ENCODE measurements around the gene ZFYVE28. TPM values are rescaled to one million over a fixed set of nuclear protein-coding genes. Genes with fewer than 3 reads are reported as not detected.
"Not testable (repeated sequence)": the region's sequence is repeated elsewhere in the genome, so short reads cannot be mapped to it uniquely, and the experiment has no call there.

Gene ZFYVE28
- total RNA-seq, 4 donors from 2014 or later, result 44.8 to 110 (median 69.6) TPM

DNA sequence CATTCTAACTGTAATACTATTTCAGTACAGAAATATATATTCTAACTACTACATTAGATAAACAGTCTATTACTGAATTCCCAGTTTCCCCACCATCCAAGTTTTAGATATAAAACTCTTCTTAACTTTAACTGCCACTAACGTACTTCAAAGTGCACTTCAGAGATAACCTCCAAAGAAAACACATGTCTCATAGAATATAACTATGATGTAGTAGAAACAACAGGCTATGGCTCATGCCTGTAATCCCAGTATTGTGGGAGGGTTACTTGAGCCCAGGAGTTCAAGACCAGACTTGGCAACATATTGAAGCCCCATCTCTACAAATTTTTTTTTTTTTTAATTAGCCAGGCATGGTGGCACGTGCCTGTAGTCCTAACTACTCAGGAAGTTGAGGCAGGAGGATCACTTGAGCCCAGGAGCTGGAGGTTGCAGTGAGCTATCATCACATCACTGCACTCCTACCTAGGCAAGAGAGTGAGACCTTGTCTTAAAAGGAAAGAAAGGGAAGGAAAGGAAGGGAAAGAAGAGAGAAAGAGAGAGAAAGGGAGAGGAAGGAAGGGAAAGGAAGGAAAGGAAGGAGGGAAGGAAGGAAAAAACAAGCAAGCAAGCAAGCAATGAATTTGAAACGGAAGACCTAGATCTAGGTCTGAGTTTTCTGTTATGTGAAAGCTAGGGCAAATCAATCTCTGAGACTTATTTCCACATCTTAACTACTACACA, 181.3 kb downstream of the ZFYVE28 start:
- DNase-seq, result no peak
- TF ChIP-seq EP300 (IDR thresholded peaks at IDR 0.05; ENCODE audit: low read depth) (no peak), POLR2A (IDR thresholded peaks at IDR 0.05) (no peak), POLR2AphosphoS5 (IDR thresholded peaks at IDR 0.05) (no peak)
- TF ChIP-seq, protein P1, sequence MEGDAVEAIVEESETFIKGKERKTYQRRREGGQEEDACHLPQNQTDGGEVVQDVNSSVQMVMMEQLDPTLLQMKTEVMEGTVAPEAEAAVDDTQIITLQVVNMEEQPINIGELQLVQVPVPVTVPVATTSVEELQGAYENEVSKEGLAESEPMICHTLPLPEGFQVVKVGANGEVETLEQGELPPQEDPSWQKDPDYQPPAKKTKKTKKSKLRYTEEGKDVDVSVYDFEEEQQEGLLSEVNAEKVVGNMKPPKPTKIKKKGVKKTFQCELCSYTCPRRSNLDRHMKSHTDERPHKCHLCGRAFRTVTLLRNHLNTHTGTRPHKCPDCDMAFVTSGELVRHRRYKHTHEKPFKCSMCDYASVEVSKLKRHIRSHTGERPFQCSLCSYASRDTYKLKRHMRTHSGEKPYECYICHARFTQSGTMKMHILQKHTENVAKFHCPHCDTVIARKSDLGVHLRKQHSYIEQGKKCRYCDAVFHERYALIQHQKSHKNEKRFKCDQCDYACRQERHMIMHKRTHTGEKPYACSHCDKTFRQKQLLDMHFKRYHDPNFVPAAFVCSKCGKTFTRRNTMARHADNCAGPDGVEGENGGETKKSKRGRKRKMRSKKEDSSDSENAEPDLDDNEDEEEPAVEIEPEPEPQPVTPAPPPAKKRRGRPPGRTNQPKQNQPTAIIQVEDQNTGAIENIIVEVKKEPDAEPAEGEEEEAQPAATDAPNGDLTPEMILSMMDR (IDR thresholded peaks at IDR 0.05), result no peak

DNA sequence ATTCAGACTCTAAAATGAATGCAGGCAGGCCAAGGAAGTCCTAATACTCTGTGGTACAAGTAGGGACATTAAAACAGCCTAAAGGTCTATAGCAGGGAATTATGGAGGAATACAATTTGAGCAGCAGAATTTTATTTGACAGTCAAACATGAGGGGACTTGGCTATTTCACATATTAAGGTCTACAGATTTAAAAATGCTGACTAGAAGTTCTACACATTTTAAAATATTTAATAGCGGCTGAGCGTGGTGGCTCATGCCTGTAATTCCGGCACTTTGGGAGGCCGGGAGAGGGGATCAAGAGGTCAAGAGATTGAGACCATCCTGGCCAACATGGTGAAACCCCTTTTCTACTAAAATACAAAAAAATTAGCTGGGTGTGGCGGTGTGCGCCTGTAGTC, 187.4 kb downstream of the ZFYVE28 start:
- in situ Hi-C loops (cut with MboI; ENCODE audit: low pct_ligation_motif_present in 1 of 4, low pct_unique_long_range_greater_than_20kb in 1 of 4, low sequenced_read_pairs in 3 of 4), result loop anchor here in 2 of 4 donors (25.0 kb wide), 2 partner anchors 181 to 231 kb away; partner anchors contain the start of genes CFAP99 (in 1 of the 2), RNF4 (in 1 of the 2) and ZFYVE28 (in 1 of the 2)

More for the DNA sequence above, 181.3 kb downstream of the ZFYVE28 start:
- H3K4me1 ChIP-seq, result peaks cover 22 to 43% (median 29%) of the 10 kb centered on the region in 4 donors
- peaks cover 0 to 22% (median 9%) of the 10 kb centered on the region in 4 donors for H3K36me3 ChIP-seq
- no peak overlapping the region for H3K4me3 ChIP-seq
- H3K27ac ChIP-seq, result no peak overlapping the region
- no peaks in the 10 kb centered on the region for H3K9me3 ChIP-seq
- no peaks in the 10 kb centered on the region for H3K27me3 ChIP-seq
- in situ Hi-C loops (cut with MboI; ENCODE audit: low pct_ligation_motif_present in 1 of 4, low pct_unique_long_range_greater_than_20kb in 1 of 4, low sequenced_read_pairs in 3 of 4), result loop anchor here in 2 of 4 donors (25.0 kb wide), 2 partner anchors 175 to 225 kb away; partner anchors contain the start of genes CFAP99 (in 1 of the 2), RNF4 (in 1 of the 2) and ZFYVE28 (in 1 of the 2)
- WGBS, 2 donors (ENCODE audit: low coverage in 1 of 2), result 54 to 79% methylated on average over 3 of the region's 3 CpGs
- intact Hi-C loops (cut with DNase I; ENCODE audit: low total_unique reads), result no loop called here

DNA sequence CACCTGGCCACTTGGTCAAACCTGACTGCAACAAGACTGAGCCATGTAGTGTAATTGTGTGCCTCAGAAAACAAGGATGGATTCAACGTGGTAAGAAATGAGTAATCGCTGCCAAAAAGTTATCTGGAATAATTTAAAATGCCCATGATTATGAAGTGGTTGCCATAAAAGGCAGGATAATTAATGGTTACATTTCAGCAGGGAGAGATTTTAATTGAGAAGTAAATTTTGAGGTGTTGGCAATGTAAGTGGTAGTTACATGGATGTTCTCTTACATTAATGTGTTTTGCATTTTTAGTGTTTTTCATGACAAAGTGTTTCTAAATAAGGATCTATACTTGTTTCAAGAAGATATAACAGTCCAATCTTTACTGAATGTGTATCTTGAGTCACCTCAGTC, 192.2 kb downstream of the ZFYVE28 start:
- 80 to 100% methylated on average over 2 of the region's 2 CpGs for WGBS, 2 donors (ENCODE audit: low coverage in 1 of 2)
- no peaks in the 10 kb centered on the region for H3K9me3 ChIP-seq
- intact Hi-C loops (cut with DNase I; ENCODE audit: low total_unique reads) (no loop called here), in situ Hi-C loops (cut with MboI; ENCODE audit: low pct_ligation_motif_present in 1 of 4, low pct_unique_long_range_greater_than_20kb in 1 of 4, low sequenced_read_pairs in 3 of 4) (loop anchor here in 3 of 4 donors (10.0 to 25.0 kb wide), 4 partner anchors 49 to 236 kb away; partner anchors contain the start of genes CFAP99 (in 1 of the 3), RNF4 (in 1 of the 3) and ZFYVE28 (in 1 of the 3))
- H3K4me1 ChIP-seq, result no peaks in the 10 kb centered on the region
- peaks cover 0 to 4% (median 0%) of the 10 kb centered on the region in 4 donors for H3K36me3 ChIP-seq
- no peak for DNase-seq
- no peak overlapping the region for H3K4me3 ChIP-seq
- H3K27ac ChIP-seq, result no peak overlapping the region
- TF ChIP-seq EP300 (IDR thresholded peaks at IDR 0.05; ENCODE audit: low read depth), result no peak
- TF ChIP-seq, protein P1 (IDR thresholded peaks at IDR 0.05), result no peak
- TF ChIP-seq POLR2AphosphoS5 (IDR thresholded peaks at IDR 0.05), result no peak
- no peak for TF ChIP-seq POLR2A (IDR thresholded peaks at IDR 0.05)
- H3K27me3 ChIP-seq, result no peaks in the 10 kb centered on the region

More for the DNA sequence above, 187.4 kb downstream of the ZFYVE28 start:
- Histone ChIP-seq H3K27me3 (no peaks in the 10 kb centered on the region), H3K4me3 (no peak overlapping the region), H3K27ac (no peak overlapping the region), H3K9me3 (no peaks in the 10 kb centered on the region), H3K4me1 (no peaks in the 10 kb centered on the region), H3K36me3 (peaks cover 0 to 26% (median 6%) of the 10 kb centered on the region in 4 donors)
- no peak for TF ChIP-seq POLR2AphosphoS5 (IDR thresholded peaks at IDR 0.05)
- no peak for TF ChIP-seq POLR2A (IDR thresholded peaks at IDR 0.05)
- no peak for TF ChIP-seq EP300 (IDR thresholded peaks at IDR 0.05; ENCODE audit: low read depth)
- TF ChIP-seq, protein P1 (IDR thresholded peaks at IDR 0.05), result no peak
- intact Hi-C loops (cut with DNase I; ENCODE audit: low total_unique reads), result no loop called here
- 97 to 99% methylated on average over 4 to 6 of the region's 6 CpGs for WGBS, 2 donors (ENCODE audit: low coverage in 1 of 2)
- DNase-seq, result no peak

DNA sequence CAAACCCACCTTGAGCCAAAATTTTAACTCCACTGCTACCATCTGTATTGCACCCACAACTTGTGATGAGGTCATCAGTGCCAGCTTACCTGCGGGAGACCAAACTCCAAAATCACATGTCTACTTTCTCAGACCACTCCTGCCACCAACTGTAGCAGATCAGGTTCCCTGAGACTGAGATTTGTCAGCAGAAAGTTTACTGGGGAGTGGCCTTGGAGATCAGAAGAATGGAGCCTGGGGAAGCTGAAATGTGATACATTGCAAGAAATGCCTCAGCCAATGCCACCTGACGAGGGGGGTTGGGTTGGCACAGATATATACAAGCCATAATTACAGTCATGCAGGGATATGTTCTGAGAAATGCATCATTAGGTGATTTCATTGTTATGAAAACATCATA, 195.6 kb downstream of the ZFYVE28 start:
- in situ Hi-C loops (cut with MboI; ENCODE audit: low pct_ligation_motif_present in 1 of 4, low pct_unique_long_range_greater_than_20kb in 1 of 4, low sequenced_read_pairs in 3 of 4), result loop anchor here in 3 of 4 donors (10.0 to 25.0 kb wide), 3 partner anchors 52 to 222 kb away; no protein-coding TSS in a partner anchor
- H3K27ac ChIP-seq, result no peak overlapping the region
- H3K9me3 ChIP-seq, result no peaks in the 10 kb centered on the region
- intact Hi-C loops (cut with DNase I; ENCODE audit: low total_unique reads), result no loop called here
- WGBS, 2 donors (ENCODE audit: low coverage in 1 of 2), result 93% methylated on average over 2 of the region's 2 CpGs; no CpG with 5 or more reads in 1 of the 2 donors
- H3K36me3 ChIP-seq, result no peaks in the 10 kb centered on the region
- no peak for DNase-seq
- no peaks in the 10 kb centered on the region for H3K4me1 ChIP-seq
- H3K27me3 ChIP-seq, result no peaks in the 10 kb centered on the region
- TF ChIP-seq POLR2A (IDR thresholded peaks at IDR 0.05), result no peak
- no peak overlapping the region for H3K4me3 ChIP-seq

DNA sequence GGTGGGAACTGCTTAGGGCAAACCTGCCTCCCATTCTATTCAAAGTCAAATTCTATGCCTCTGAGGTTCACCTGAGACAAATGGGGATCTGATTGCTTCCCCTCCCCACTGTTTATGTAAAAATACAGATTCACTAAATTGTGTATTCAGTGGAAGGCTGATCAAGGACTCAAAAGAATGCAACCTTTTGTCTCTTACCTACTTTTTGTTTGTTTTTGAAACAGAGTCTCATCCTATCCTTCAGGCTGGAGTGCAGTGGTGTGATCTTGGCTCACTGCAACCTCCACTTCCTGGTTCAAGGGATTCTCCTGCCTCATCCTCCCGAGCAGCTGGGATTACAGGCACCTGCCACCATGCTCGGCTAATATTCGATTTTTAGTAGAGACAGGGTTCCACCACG, 197.1 kb downstream of the ZFYVE28 start:
- in situ Hi-C loops (cut with MboI; ENCODE audit: low pct_ligation_motif_present in 1 of 4, low pct_unique_long_range_greater_than_20kb in 1 of 4, low sequenced_read_pairs in 3 of 4), result loop anchor here in 3 of 4 donors (10.0 to 25.0 kb wide), 3 partner anchors 53 to 223 kb away; no protein-coding TSS in a partner anchor
- intact Hi-C loops (cut with DNase I; ENCODE audit: low total_unique reads), result not testable (repeated sequence)

More for the DNA sequence above, 197.1 kb downstream of the ZFYVE28 start:
- not testable (repeated sequence) for H3K4me3 ChIP-seq, H3K27me3 ChIP-seq, H3K36me3 ChIP-seq, H3K27ac ChIP-seq, H3K4me1 ChIP-seq, DNase-seq, H3K9me3 ChIP-seq
- WGBS, 2 donors (ENCODE audit: low coverage in 1 of 2), result 78% methylated on average over 4 of the region's 4 CpGs; no CpG with 5 or more reads in 1 of the 2 donors
